Fibroblast of skin of abdomen (primary cell): ENCODE results near the gene TEAD3. TPM values are rescaled to one million over a fixed set of nuclear protein-coding genes. Genes with fewer than 3 reads are reported as not detected.
"Not testable (repeated sequence)": the region's sequence is repeated elsewhere in the genome, so short reads cannot be mapped to it uniquely, and the experiment has no call there.

Source experiments
- DNase-seq: peaks from one replicate; pipeline ENCODE4 v3.0.0-alpha.2; 2013
- polyA plus RNA-seq, 2 experiments: library from polyadenylated mRNA; unstranded; fragments of 120-200 nt; gene quantifications; one replicate each; pipeline ENCODE4 v1.2.1, GENCODE V29; 2013; ENCODE audit not compliant: insufficient read length in 2 of 2

The TEAD3 gene
- 76.9 TPM for polyA plus RNA-seq (2013, experiment 1 of 2; ENCODE audit: insufficient read length)
- 77.6 TPM for polyA plus RNA-seq (2013, experiment 2 of 2; ENCODE audit: insufficient read length)

GRCh38 chr6:35496841-35497570 is at the start of gene TEAD3:
TSS of gene TEAD3 (minus strand) at chr6:35497079.
- peak; percentile 84 for DNase-seq

DNA sequence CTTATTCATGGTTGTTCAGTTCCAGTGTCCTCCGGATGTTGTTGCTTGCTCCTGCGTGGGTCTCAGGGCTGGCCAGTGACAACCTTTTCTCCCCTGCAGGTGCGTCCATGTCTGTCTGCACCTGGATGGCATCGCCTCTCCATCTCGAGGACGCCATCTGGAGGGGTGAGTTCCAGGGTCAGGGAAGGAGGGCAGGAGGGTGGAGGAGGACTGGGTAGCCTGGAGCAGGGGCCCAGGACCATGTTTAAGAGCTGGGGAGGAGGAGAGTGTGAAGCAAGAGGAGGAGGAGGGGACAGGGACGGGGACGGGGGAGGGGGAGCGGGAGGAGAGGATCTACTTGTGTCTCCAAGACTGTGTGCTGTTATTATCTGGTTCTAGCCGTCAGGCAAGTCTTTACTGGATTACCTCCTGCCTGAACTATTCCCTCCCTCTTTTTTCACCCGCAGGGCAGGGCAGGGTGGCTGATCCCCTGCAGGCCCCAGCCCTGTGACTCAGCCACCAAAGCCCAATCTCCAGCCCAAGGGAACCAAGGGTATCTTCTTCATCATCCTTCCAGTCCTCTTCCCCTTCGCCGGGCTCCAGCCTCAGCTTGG is 48.0 kb upstream of the TEAD3 start:
- no peak for DNase-seq

GRCh38 chr6:35543459-35544193 is 46.7 kb upstream of the TEAD3 start:
- no peak for DNase-seq

- no peak for DNase-seq
These were observed 45.0 kb upstream of the TEAD3 start for GRCh38 chr6:35541836-35542235.

GRCh38 chr6:35539223-35539622 is 42.3 kb upstream of the TEAD3 start:
- DNase-seq, result no peak

GRCh38 chr6:35535847-35536246 is 39.0 kb upstream of the TEAD3 start:
- DNase-seq, result not testable (repeated sequence)

DNA sequence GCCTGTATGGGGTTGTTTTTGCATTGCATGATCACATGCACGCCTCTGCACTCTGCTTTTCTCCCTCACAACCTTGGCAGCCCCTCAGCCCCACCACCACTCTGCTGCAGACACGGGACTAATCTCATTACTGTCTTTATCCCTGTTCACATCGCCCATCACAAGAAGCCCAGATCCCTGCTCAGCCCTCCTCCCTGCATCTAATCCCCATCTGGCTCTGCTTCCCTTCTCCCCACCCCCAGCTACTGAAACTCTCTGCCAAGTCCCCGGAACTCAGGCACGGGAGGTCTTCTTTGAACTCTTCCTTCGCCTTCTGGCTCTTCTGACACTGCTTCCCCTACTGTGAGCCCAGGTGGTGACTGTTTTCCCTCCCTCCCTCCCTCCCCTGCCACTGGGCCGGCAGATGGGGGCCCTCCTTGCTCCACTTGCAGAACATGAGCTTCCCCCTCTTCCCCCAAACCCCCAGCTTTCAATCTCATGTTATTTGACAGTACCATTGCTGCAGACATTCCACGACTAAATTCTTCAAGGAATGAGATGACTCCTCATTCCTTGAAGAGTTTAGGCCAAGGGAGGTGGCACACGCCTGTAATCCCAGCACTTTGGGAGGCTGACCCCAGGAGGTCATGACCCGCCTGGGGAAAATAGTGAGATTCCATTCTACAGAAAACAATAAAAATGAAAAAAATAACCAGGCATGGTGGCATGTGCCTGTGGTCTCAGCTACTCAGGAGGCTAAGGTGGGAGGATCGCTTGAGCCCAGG is 37.7 kb upstream of the TEAD3 start:
- DNase-seq, result peak; percentile 38

DNA sequence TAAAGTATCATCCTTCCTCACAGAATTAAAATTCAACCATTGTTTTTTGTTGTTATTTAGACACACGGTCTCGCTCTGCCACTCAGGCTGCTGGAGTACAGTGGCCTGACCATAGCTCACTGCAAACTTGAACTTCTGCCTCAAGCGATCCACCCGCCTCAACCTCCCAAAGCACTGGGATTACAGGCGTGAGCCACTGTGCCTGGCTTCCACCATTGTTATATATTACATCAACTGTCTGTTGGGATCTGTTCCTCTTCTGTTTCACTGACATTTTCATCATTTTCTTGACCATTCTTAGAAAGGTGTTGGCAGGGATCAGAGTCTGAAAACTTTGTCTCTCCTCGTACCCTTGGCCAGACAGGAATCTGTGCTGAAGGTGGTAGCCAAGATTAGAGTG is 37.1 kb upstream of the TEAD3 start:
- no peak for DNase-seq

GRCh38 chr6:35532126-35532525 is 35.2 kb upstream of the TEAD3 start:
- DNase-seq, result no peak

- no peak for DNase-seq
These were observed 27.6 kb upstream of the TEAD3 start for GRCh38 chr6:35524380-35525020.

GRCh38 chr6:35522660-35523658 is 26.1 kb upstream of the TEAD3 start:
- DNase-seq, result peak; percentile 55

DNA sequence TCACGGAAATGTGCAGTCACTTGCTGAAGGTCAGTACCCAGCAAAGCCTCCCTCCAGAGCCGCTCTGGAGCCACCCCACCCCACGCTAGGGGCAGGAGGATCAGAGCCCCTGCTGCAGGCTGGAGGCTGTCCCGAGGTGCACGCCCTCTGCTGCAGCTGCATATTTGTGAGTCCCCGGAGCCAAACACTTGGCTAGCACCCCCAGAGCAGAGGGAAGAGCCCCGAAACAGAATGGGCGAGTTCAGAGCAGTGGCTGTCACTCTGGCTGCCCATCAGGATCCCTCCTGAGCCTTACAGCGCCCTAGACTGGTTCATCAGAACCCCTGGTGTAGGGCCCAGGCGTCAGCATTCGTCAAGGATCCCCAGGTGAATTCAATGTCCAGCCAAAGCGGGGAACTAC is 25.3 kb upstream of the TEAD3 start:
- no peak for DNase-seq

GRCh38 chr6:35521235-35521634 is 24.4 kb upstream of the TEAD3 start:
- DNase-seq, result no peak

DNA sequence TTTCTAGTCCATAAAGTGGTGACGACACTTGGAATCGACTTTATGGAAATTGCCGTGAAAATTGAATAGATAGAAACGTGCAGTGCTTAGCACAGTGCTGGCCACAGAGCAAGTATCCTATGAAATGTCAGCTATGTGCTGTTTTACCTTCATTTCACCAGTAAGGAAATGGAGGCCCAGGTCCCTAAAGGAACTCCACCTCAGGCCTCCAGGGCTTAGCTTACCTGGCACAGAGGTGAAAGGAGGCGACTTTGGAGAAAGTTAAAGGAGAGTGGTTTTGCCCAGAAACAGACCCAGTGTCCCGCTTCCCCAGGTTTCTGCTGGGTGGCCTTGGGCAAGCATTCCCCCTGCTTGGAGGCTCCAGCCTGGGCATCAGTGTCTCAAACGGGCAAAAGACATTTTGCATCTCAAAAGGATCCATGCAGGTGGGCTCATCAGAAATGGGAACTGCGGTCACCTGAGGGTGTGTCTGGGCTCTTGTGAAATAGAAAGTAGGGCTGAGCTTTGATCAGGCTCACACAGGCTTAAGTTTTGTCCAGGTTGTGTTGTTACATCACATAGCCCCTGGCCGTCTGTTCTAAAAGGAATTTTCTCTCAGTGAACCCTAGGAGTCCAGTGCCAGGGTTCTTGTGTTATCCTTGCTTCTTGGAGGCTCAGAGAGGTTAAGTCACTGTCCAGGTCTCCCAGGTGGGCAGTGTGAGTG is 22.6 kb upstream of the TEAD3 start:
- DNase-seq, result no peak

DNA sequence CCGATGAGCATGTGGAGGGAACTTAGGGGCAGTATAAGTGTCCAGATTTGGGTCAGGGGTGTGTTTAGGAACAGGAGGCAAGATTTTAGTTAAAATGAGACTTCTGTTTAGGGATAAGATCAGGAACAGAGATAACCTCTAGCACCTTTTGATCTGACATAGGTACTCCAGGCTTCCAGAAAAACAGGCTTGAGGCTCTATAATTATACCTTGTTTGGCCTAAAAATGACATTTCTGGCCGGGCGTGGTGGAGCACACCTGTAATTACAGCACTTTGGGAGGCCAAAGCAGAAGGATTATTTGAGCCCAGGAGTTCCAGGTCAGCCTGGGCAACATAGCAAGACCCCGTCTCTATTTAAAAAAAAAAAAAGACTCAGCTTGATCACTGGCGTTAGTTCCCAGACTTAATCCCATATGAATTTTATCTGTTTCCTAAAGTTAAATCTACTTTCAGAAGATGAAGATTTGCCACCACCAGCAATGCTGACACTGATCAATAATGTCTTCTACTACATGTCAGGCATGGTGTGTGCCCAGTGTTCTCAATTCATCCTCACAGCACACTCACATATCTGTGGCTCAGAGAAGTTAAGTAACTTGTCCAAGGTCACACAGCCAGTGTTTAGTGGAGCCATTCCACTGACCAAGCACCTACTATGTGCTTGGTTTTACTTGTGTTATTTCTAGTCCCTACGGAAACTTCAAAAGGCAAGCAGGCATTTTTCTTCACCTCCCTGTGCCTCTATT is 21.9 kb upstream of the TEAD3 start:
- no peak for DNase-seq

- DNase-seq, result not testable (repeated sequence)
These were observed 21.1 kb upstream of the TEAD3 start for GRCh38 chr6:35517978-35518377.

DNA sequence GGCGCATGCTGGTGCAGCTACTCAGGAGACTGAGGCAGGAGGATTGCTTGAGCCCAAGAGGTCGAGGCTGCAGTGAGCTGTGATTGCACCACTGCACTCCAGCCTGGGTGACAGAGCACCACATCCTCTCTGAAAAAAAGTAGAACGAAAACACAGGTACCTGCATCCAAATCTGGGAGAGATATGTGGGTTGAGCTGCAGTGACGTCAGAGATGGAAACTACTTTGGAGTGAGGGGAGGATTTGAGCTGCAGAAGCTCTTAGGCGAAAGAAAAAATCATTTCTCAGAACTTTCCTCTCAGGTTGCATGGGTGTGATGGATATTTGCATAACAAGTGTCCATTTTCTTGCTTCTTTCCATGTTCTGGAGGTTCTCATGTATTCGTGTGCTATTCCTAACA is 19.8 kb upstream of the TEAD3 start:
- DNase-seq, result no peak

GRCh38 chr6:35515939-35516338 is 19.1 kb upstream of the TEAD3 start:
- not testable (repeated sequence) for DNase-seq

DNA sequence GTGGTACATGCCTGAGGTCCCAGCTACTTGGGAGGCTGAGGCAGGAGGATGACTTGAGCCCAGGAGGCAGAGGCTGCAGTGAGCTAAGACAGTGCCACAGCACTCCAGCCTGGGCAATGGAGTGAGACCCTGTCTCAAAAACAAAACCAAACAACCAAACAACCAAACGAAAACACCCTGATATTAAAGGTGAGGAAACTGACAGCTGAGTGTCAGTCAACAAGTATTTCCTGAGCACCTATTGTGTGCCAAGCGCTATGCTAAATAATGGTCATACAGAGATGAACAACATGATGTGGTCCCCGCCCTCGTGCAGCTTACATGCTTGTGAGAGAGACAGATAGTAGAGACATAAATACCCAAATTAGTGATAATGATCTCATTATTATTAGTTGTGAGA is 17.7 kb upstream of the TEAD3 start:
- no peak for DNase-seq

GRCh38 chr6:35512740-35513139 is 15.9 kb upstream of the TEAD3 start, which contains the start of gene TULP1:
TSS of gene TULP1 (minus strand) at chr6:35512896. CDS start at chr6:35512858, 38 bp downstream.
- no peak for DNase-seq
